Lung (tissue), 12 donors: ENCODE data around the gene FGB. TPM values are rescaled to one million over a fixed set of nuclear protein-coding genes. Genes with fewer than 3 reads are reported as not detected.

ENCODE experiments used
- ATAC-seq: fragments of 200-7000 bp; cut with Tn5 transposase; one replicate; pipeline ENCODE4 v1.9.1; 2020; ENCODE audit warnings: moderate number of reproducible peaks; ENCODE audit not compliant: insufficient read depth, low FRiP score
- DNase-seq, 3 donors: peaks; one replicate each; pipeline ENCODE4 v3.0.0-alpha.2; 2013 to 2017
- H3K27ac ChIP-seq, 2 donors: one replicate each; pipeline ENCODE4 v1.5.1; 2013; ENCODE audit warnings: mild to moderate bottlenecking in 2 of 2, moderate library complexity in 2 of 2, control low read depth in 1 of 2, inconsistent platforms in 1 of 2, low read depth in 1 of 2, low read length in 1 of 2
- H3K27me3 ChIP-seq, 3 donors: one replicate each; pipeline ENCODE4 v1.5.1; 2013; ENCODE audit warnings: low read length in 2 of 3; ENCODE audit not compliant: control insufficient read depth in 3 of 3, insufficient read depth in 3 of 3
- H3K36me3 ChIP-seq, 4 donors: one replicate each; pipeline ENCODE4 v1.5.1; 2013; ENCODE audit warnings: low read length in 4 of 4, mild to moderate bottlenecking in 1 of 4, moderate library complexity in 1 of 4; ENCODE audit not compliant: control insufficient read depth in 4 of 4, insufficient read depth in 4 of 4
- H3K4me1 ChIP-seq, 5 donors: one replicate each; pipeline ENCODE4 v1.5.1; 2013; ENCODE audit warnings: low read length in 5 of 5, mild to moderate bottlenecking in 2 of 5, moderate library complexity in 1 of 5; ENCODE audit not compliant: control insufficient read depth in 5 of 5, insufficient read depth in 5 of 5
- H3K4me3 ChIP-seq: one replicate; pipeline ENCODE4 v1.5.1; 2013; ENCODE audit warnings: mild to moderate bottlenecking, control low read depth, moderate library complexity
- H3K9ac ChIP-seq, 2 donors: one replicate each; pipeline ENCODE4 v1.5.1; 2013; ENCODE audit warnings: low read length in 2 of 2, control low read depth in 1 of 2; ENCODE audit not compliant: insufficient read depth in 1 of 2
- H3K9me3 ChIP-seq, 4 donors: one replicate each; pipeline ENCODE4 v1.5.1; 2013; ENCODE audit warnings: low read length in 3 of 4, mild to moderate bottlenecking in 1 of 4, moderate library complexity in 1 of 4; ENCODE audit not compliant: control insufficient read depth in 4 of 4, insufficient read depth in 3 of 4
- WGBS, 2 donors: extraction: QIAGEN DNeasy Blood & Tissue Kit; methylation state at CpG; one replicate each; pipeline ENCODE4 v1.1.7; 2013; 5-methylcytosine and 5-hydroxymethylcytosine counted together
- polyA plus RNA-seq, 2 donors: library from polyadenylated mRNA; stranded (reverse); fragments of 200-250 nt; gene quantifications; one replicate each; pipeline ENCODE4 v1.2.1, GENCODE V29; 2013
- total RNA-seq, 2 donors: library from RNA; depleted of rRNA in 1 of 2; stranded (reverse); fragments of >200 nt in 1 of 2; gene quantifications; one replicate each; pipeline ENCODE4 v1.2.1, GENCODE V29; 2014 to 2021
- TF ChIP-seq, protein P1 (sequence below): IDR thresholded peaks from 2 replicates; pipeline ENCODE4 v1.5.1; 2012; ENCODE audit warnings: mild to moderate bottlenecking; ENCODE audit errors: control extremely low read depth, extremely low read depth
- donor health status: control.
- donor health status: control.
- donor health status: Bipolar disorder and iron deficiency.
- donor health status: healthy.
- donor health status: DM: yes; HTN: yes; CAD: no.

Gene FGB
- total and polyA plus RNA-seq, 4 donors, result 0.28 to 1.8 (median 0.34) TPM

DNA sequence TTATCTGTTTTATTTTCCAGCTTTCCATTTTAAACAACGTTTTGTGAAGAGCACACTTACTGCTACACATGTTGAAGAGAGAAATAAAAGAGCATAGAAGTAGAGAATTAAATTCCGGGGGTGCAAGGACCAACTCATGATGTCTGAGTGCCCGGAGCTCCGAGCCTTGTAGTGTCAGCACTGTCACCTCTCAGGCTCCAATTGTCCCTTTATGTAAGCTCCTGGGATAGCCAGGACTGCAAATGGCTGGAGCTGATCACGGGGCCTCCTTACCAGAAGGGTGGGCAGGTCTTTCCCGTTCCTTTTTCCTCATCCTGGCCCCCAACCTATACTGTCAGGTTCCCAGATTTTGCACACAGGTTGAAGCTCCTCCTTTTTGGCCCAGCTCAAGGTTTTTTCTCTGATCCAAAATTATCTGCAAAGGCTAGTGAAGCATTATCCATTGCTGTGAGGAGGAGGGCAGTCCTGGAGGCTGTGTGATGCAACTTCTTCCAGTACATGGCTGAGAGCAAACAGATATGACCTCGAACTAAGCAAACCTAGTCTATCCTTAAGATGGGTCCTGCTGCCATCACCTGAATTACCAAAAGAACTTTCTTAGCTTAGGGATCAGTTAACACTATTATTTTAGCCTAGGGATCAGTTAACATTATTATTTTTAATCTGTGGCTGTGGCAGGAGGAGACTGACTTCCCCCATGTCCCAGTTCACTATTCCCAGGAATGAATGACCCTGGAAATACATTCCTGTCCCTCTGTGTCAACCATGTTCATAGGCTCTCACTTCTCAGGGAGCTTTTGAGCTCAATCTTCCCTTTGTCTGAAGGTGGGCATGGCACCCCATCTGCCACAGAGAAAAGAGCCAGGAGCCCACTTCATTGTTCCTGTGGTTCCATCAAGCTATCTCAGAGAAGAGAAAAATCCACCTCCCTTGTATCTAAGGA, 49.9 kb downstream of the FGB start, which contains the start of gene FGG:
TSS of gene FGG (minus strand) at position 185 of the 943 bp plus-strand sequence. CDS start at position 138, 47 bp downstream.
- DNase-seq, result no peak
- Histone ChIP-seq H3K9me3 (no peaks in the 10 kb centered on the region), H3K4me1 (no peaks in the 10 kb centered on the region), H3K27me3 (peaks cover 0 to 6% (median 0%) of the 10 kb centered on the region in 3 donors), H3K4me3 (no peak within 1 kb of the TSS), H3K36me3 (no peaks in the 10 kb centered on the region), H3K9ac (no peak within 1 kb of the TSS), H3K27ac (no peak within 1 kb of the TSS)
- peak; percentile 44 for ATAC-seq
- 72 to 85% methylated on average over 7 of the region's 7 CpGs for WGBS, 2 donors
- TF ChIP-seq, protein P1, sequence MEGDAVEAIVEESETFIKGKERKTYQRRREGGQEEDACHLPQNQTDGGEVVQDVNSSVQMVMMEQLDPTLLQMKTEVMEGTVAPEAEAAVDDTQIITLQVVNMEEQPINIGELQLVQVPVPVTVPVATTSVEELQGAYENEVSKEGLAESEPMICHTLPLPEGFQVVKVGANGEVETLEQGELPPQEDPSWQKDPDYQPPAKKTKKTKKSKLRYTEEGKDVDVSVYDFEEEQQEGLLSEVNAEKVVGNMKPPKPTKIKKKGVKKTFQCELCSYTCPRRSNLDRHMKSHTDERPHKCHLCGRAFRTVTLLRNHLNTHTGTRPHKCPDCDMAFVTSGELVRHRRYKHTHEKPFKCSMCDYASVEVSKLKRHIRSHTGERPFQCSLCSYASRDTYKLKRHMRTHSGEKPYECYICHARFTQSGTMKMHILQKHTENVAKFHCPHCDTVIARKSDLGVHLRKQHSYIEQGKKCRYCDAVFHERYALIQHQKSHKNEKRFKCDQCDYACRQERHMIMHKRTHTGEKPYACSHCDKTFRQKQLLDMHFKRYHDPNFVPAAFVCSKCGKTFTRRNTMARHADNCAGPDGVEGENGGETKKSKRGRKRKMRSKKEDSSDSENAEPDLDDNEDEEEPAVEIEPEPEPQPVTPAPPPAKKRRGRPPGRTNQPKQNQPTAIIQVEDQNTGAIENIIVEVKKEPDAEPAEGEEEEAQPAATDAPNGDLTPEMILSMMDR, result no peak

DNA sequence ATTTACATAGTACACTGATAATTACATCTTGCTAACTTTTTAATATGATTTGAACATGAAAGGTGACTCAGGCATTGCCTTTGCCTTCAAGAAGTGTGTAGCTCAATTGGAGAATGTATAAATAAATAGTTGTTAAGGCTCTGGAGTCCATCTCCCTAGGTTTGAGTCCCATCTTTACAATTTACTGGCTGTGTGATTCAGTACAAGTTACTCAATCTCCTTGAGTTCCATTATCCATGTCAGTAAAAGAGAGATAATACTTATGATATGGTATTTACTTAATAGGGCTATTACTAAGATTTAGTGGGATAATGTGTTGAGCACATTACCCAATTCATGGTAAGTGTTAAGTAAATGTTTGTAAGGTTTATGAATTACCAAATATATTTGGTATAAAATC, 51.5 kb downstream of the FGB start:
- no peaks in the 10 kb centered on the region for H3K4me1 ChIP-seq
- no peak overlapping the region for H3K4me3 ChIP-seq
- H3K27ac ChIP-seq, result no peak overlapping the region
- H3K9ac ChIP-seq, result no peak overlapping the region
- ATAC-seq (no peak), DNase-seq (no peak)
- TF ChIP-seq, protein P1, result no peak
- no peaks in the 10 kb centered on the region for H3K36me3 ChIP-seq
- H3K27me3 ChIP-seq, result peaks cover 0 to 6% (median 0%) of the 10 kb centered on the region in 3 donors
- H3K9me3 ChIP-seq, result no peaks in the 10 kb centered on the region

DNA sequence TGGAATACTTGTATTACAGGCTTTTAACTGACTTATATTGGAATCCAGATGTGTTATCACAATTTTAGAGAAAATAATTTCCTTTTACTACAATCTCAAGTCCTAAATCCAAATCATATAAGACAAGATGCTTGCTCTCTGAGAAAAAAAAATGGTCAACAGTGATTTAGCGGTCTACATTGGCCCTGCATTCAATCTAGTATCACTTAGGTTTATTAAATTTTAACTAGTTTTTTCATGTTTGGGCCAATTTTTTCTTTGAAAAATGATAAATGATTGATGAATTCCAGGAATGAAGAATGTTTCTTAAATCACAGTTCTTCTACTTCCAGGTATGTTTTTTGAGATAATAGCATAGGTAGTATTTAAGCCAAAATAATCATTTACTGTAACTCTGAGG, 52.4 kb downstream of the FGB start:
- TF ChIP-seq, protein P1, result no peak
- 91 to 94% methylated on average over 1 of the region's 1 CpG for WGBS, 2 donors
- Histone ChIP-seq H3K9me3 (peaks cover 0 to 2% (median 0%) of the 10 kb centered on the region in 4 donors), H3K27me3 (peaks cover 0 to 4% (median 0%) of the 10 kb centered on the region in 3 donors), H3K36me3 (no peaks in the 10 kb centered on the region), H3K4me3 (no peak overlapping the region), H3K27ac (no peak overlapping the region), H3K4me1 (no peaks in the 10 kb centered on the region), H3K9ac (no peak overlapping the region)
- ATAC-seq (no peak), DNase-seq (no peak)
